ENCODE measurements around the gene TXLNB. TPM values are rescaled to one million over a fixed set of nuclear protein-coding genes. Genes with fewer than 3 reads are reported as not detected.

The TXLNB gene
- total RNA-seq, 4 donors from 2014 or later, result 0.57 to 3.2 (median 1.6) TPM

GRCh38 chr6:139294090-139294489 is 2.3 kb upstream of the TXLNB start:
- TF ChIP-seq CTCF (IDR thresholded peaks at IDR 0.05; ENCODE audit: low read depth), result no peak

GRCh38 chr6:139290787-139291311 is 949 bp downstream of the TXLNB start:
- no peak for TF ChIP-seq CTCF (IDR thresholded peaks at IDR 0.05; ENCODE audit: low read depth)

- TF ChIP-seq CTCF (IDR thresholded peaks at IDR 0.05; ENCODE audit: low read depth), result no peak
These were observed 2.6 kb downstream of the TXLNB start for GRCh38 chr6:139289233-139289632.

GRCh38 chr6:139288496-139289040 is 3.2 kb downstream of the TXLNB start:
- TF ChIP-seq CTCF (IDR thresholded peaks at IDR 0.05; ENCODE audit: low read depth), result no peak

GRCh38 chr6:139287868-139288267 is 3.9 kb downstream of the TXLNB start:
- TF ChIP-seq CTCF (IDR thresholded peaks at IDR 0.05; ENCODE audit: low read depth), result no peak

- TF ChIP-seq CTCF (IDR thresholded peaks at IDR 0.05; ENCODE audit: low read depth), result no peak
These were observed 6.2 kb downstream of the TXLNB start for GRCh38 chr6:139285590-139285989.

GRCh38 chr6:139284789-139285188 is 7.0 kb downstream of the TXLNB start:
- TF ChIP-seq CTCF (IDR thresholded peaks at IDR 0.05; ENCODE audit: low read depth), result no peak

Data from subcutaneous adipose tissue (tissue), 4 donors.